Stimulated activated CD8-positive, alpha-beta memory T cell treated with anti-CD3 and anti-CD28 coated beads, Interleukin-12 subunit alpha, Interleukin-12 subunit beta, amount 100 ng/mL, for 24 hours (primary cell): Measurements from ENCODE around the gene BEND3.
"Not testable (repeated sequence)": the region's sequence is repeated elsewhere in the genome, so short reads cannot be mapped to it uniquely, and the experiment has no call there.

Source experiments
- DNase-seq: peaks from one replicate; pipeline ENCODE4 v3.0.0-alpha.2; 2020; ENCODE audit errors: extremely low read depth

Gene BEND3

GRCh38 chr6:107121266-107121665, 6.0 kb upstream of the BEND3 start:
- no peak for DNase-seq

GRCh38 chr6:107120404-107120803, 5.1 kb upstream of the BEND3 start:
- DNase-seq, result no peak

GRCh38 chr6:107118976-107119375, 3.7 kb upstream of the BEND3 start:
- DNase-seq, result no peak

- not testable (repeated sequence) for DNase-seq
Observed at GRCh38 chr6:107118540-107118939, 3.2 kb upstream of the BEND3 start.

DNA sequence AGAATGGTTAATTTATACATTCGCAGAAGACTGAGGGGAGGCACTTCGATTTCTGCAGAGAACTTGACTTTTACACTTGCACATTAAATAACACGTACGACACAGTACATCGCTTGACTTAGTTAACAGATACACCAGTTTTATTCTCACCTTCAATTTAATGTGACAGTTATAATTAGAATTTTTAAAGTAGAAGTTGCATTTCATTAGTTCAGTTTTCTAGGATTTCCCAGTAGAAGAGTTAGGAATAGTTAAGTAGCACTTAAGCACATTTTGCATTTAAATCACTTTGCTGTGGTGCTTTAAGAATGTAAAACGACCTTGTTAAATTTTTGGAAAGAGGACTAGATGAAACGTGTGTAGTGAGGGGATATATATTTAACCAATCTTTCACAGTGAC, 1.6 kb upstream of the BEND3 start:
- no peak for DNase-seq

- DNase-seq, result no peak
Observed at GRCh38 chr6:107116328-107116892, 1.1 kb upstream of the BEND3 start.

DNA sequence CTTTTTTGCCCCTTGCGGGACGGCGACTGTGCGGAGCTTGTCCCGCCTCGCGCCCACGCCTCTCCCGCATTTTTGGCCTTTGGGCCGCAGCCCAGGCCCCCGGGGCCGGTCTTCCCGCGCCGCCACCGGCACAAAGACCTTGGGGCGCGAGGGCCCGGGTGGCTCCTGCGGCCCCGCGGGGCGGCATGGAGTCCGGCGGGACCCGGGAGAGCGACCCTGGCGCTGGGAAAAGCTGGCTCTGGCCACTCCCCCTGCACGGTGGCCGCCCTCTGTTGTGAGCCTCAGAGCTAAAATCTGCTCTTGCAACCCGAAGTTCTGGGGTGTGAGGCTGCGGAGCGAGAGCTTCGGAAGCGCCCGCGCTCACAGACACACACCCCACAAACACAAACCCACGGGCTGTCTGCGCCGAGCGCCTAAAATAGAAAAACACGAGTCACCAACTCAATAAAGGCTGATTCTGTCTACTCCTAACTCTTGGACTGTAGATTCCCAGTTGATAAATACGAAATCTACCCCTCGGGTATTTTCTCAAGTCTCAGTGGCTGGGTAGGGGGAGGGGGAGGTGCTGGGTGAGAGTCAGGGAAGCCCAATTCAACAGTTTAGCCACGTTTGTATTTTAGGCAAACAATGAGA, 496 bp upstream of the BEND3 start:
- DNase-seq, result no peak

DNA sequence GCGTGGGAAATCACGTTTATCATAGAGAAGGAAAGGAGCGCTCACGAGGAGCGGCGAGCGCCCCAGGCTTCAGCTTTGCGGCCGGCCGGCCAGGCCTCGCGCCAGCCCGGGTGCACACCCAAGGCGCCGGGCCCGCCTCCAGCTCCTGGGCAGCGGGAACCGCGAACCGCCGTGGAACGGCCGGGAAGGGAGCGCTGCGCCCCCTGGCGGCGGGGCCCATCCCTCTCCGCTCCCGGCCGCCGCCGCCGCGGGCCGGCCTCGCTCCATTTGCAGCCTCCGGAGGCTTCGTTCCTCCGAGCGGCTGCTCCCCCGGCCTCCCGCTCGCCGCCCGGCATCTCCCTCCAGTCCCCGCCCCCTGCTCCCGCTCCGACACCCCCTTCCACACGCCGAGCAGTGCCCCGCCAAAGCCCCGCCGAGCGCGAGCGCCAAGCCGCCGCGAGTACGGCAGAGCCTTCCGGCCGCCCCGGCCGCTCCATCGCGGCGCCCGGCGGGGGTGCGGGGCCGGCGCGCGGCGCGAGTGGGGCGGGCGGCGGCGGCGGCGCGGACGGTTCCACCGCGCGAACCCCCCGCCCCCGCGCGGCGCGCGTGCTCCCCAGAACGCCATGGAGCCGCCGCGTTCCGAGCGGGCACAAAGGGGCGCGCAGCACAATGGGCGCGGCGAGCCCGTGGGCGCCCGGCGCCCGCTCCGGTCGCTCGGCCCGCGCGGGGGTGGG, 946 bp downstream of the BEND3 start:
- DNase-seq, result peak; percentile 31

GRCh38 chr6:107110200-107110599, 5.1 kb downstream of the BEND3 start:
- no peak for DNase-seq

- no peak for DNase-seq
Observed at GRCh38 chr6:107108201-107108890, 7.0 kb downstream of the BEND3 start.

GRCh38 chr6:107107791-107108190, 7.5 kb downstream of the BEND3 start:
- DNase-seq, result no peak

- DNase-seq, result no peak
Observed at GRCh38 chr6:107106165-107106564, 9.2 kb downstream of the BEND3 start.

DNA sequence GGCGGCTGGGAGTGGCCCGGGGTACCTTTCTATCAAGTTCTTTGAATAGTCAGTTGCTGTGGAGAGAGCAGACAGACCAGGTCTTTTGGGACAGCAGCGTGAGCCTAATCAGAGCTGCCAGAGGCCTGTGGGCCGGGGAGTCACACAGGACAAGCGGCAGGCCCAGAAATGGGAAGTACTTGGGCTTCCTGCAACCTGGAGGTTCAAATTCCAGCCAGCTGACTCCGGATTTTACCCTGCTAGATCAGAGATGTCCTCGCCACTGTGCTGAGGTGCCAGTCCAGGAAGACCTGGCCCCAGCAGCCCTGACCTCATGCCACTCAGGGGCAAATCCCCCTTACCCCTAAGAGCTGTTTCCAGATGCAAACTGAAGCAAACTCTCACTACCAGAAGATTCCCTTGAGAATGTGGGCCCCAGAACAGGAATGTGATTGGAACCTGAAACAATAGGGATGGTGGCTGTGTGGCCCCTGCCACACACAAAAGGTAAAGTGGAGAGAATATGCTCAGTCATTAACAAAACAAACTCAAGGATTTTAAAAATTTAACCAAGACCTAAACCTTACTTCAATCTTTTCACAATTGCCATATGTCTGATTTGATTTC, 9.7 kb downstream of the BEND3 start:
- no peak for DNase-seq

- DNase-seq, result no peak
Observed at GRCh38 chr6:107103082-107103481, 12.2 kb downstream of the BEND3 start.

GRCh38 chr6:107102414-107102805, 12.9 kb downstream of the BEND3 start:
- DNase-seq, result no peak

- no peak for DNase-seq
Observed at GRCh38 chr6:107101686-107102413, 13.5 kb downstream of the BEND3 start.

- DNase-seq, result no peak
Observed at GRCh38 chr6:107101211-107101610, 14.1 kb downstream of the BEND3 start.

DNA sequence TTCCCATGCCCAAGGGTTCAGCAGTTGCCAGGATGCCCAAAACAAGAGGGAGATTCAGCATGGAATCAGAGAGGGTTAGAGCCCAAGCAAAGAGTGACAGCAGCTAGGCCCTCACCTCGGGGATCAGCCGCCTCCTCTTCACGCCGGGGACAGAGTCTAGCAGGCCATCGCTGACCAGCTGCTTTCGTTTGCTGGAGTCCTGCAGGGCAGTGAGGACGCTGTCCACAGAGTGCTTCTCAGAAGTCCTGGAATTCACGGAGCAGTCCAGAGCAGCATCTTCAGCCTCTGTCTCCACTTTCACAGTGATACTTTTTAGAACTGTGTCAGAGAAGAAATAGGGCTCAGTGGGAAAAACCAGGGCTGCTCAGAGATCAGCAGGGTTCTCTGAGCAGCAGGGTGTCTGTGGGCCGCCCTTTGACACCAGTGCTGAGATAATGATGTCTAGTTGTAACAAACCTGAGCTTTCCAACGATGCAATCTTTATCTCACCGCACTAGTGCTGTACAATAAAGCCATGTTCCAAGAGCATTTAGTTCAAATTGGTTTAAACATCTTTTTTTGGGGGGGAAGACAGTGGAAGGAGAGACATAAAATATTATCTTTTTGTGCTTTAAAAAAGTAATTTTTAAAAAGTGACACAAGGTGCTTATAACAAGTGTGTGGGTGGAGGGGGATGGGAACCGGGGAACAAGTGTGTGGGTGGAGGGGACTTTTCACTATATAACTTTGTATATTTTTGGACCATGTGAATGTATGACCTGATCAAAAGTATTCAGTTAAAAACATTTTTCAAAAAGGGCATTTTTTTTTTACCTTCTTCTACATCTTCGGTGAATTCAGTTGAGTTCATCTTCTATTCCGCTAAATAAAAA, 16.6 kb downstream of the BEND3 start:
- DNase-seq, result no peak

DNA sequence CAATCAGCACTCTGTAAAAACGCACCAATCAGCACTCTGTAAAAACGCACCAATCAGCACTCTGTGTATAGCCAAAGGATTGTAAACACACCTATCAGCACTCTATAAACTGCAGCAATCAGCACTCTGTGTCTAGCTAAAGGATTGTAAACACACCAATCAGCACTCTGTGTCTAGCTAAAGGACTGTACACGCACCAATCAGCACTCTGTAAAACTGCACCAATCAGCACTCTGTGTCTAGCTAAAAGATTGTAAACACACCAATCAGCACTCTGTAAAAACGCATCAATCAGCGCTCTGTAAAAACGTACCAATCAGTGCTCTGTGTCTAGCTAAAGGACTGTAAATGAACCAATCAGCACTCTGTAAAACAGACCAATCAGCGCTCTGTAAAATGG, 30.9 kb downstream of the BEND3 start:
- not testable (repeated sequence) for DNase-seq

DNA sequence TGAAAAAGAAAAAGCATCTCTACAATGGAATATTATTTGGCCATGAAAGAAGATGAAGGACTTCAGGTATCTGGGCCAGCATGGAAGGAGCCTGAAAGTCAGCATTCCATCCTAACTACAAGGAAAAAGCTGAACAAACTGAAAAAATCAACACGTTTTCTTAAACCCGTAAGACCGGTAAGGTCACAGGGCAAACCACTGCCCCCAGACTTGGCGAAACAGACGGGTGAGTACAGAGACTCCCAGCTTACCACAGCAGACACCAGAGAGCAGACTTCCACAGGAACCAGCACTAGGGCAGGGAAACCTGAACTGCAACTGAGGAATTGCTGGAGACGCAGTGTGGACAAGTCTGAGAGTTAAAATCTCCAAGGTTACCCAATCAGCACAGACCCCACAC, 31.4 kb downstream of the BEND3 start:
- no peak for DNase-seq
